Hindlimb muscle (tissue), 1 donor: Measurements from ENCODE around the gene SMLR1. TPM values are rescaled to one million over a fixed set of nuclear protein-coding genes. Genes with fewer than 3 reads are reported as not detected.

Experiments used
- DNase-seq: peaks from one replicate; pipeline ENCODE4 v3.0.0-alpha.2; 2013
- polyA plus RNA-seq: library from polyadenylated mRNA; unstranded; fragments of 120-200 nt; gene quantifications from one replicate; pipeline ENCODE4 v1.2.1, GENCODE V29; 2013; ENCODE audit not compliant: insufficient read length

Gene SMLR1
- polyA plus RNA-seq, 1 donor = not detected

- no peak for DNase-seq
Measured at GRCh38 chr6:130825772-130826441, 1.3 kb upstream of the SMLR1 start.

- no peak for DNase-seq
Measured at GRCh38 chr6:130826442-130827246, 562 bp upstream of the SMLR1 start.

- no peak for DNase-seq
Measured at GRCh38 chr6:130829333-130829910, 2.2 kb downstream of the SMLR1 start.

GRCh38 chr6:130831607-130832006 is 4.4 kb downstream of the SMLR1 start:
- DNase-seq = no peak

DNA sequence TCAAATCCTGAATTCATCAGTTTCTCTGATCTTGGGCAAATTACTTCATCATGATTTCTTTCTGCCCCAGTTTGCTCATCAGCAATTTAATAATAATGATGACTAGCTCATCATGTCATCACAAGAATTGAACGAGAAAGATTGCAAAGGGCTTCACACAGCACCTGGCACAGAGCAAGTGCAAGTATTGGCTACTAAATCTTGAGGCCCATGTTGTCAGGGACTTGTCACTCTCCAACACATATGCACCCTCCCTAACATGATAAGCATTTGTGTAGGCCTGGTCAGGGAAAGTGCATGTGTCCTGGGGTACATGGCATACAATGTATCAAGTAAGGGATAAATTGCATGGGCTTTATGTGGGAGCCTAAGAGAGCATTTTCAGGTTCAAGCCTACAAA is 6.4 kb downstream of the SMLR1 start:
- no peak for DNase-seq

GRCh38 chr6:130834482-130835251 is 7.5 kb downstream of the SMLR1 start:
- no peak for DNase-seq

DNA sequence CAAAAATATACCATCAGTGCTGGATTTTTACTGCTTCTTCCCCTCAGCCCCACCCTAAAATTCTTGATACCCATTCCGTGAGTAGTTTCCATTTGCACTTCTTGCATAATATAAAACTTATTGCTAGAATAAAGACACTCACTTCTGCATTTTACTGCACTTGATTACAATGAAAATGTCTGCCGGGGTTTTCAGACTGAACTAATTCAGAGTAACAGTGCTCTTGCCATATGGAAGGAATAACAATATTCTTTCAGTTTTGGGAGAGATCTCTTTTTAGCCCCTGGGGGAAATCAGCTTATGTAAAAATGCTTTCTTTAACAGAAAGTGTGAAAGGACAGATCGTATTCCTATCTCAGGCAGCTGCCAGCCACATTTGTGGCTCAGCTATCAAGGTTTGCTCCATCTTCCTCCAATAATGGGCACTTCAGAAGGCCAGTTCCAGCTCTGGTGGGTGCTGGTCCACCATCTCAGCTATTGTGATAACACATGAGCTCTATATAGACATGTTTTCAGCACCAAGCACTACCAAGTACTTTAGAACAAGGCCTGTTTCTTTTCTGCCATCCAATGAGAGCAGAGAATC is 8.9 kb downstream of the SMLR1 start:
- DNase-seq = no peak

- DNase-seq = no peak
Measured at GRCh38 chr6:130837067-130837466, 9.9 kb downstream of the SMLR1 start.

GRCh38 chr6:130838250-130838860 is 11.1 kb downstream of the SMLR1 start:
- DNase-seq = no peak

- no peak for DNase-seq
Measured at GRCh38 chr6:130838951-130839350, 11.7 kb downstream of the SMLR1 start.

DNA sequence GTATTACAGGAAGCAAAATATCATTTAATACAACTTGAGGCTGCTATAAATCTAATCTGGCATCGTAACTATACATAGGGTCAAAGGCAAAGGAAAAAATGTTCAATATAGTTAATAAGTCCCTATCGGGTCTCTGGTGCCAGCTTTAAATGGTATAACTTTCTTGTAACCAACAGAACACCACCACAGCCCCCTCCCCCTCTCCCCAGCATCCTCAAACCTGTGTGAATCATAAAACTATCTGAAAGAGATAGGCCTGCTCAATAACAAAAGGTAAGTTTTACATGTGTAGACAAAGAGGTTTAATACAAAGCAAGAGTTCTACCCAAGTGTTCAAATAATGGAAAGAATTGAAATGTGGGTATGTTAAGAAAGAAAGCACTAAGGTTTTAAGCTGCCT is 12.2 kb downstream of the SMLR1 start:
- DNase-seq = no peak

- DNase-seq = no peak
Measured at GRCh38 chr6:130840050-130840449, 12.8 kb downstream of the SMLR1 start.

GRCh38 chr6:130841128-130841728 is 14.0 kb downstream of the SMLR1 start:
- no peak for DNase-seq

DNA sequence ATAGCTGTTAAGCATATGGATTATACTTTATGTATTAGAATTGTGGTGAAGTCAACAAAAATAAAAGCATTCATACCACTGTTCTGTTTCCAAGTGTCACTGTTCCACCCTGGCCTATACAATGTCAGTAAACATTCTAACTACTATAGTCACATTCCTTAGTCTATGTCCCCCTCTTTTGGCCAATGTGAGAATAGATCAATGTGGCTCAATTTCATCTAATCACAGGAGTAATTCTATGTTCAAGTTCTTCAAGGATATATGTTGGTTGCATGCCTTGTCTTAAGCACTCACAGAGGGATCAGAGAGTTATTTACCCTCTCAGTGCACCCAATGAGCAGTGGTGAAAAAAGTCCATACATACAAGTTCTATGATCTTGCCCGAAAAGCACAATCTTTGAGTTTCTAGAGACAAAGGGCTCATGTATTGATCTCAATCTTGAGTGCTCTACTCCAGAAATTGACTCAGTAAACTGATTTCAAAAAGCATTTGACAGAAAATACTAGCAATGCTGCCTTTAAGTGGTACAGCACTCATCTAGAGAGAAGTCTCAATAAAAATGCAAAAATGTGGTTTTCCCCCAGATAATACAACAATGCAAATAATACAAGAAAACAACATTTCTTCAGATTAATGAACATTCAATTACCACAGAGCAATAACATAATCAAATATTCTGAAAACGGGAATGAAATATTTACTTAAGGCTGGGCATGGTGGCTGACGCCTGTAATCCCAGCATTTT is 16.5 kb downstream of the SMLR1 start:
- DNase-seq = no peak

GRCh38 chr6:130846501-130846900 is 19.3 kb downstream of the SMLR1 start:
- DNase-seq = no peak

- DNase-seq = no peak
Measured at GRCh38 chr6:130847001-130847910, 20.1 kb downstream of the SMLR1 start.

DNA sequence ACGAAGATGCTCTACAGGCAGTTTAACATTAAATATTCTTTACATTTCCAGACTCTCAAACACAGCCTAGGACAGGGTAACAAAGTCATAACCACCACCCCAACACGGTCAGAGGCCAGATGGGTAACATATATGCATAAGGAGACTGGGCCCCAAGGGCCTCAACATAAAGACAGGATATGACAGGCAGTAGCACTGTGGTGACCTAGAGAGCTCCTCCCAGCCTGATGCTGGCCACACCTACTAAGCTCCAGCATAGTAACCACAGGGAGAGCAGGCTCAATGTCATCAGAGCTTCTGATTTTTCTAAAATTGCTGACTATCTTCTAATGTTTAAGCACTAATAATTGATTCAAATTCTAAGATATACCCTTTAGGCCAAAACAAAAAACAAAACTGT is 21.7 kb downstream of the SMLR1 start:
- no peak for DNase-seq

DNA sequence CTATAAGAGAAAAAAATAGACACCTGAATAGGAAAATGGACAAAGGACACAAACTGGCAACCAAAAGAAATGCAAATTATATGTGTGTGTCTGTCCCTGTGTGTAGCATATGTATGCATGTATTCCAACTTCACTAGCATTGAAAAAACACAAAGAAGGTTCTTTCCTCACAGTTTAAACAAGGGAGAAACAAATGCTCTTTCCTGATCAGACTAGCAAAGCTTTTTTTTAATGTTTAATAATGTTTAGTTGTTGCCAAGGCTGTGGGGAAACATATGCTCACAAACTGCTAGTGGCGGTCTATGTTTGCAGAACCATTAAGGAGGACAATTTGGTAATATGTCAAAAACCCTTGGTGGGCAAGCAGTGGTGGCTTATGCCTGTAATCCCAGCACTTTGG is 22.4 kb downstream of the SMLR1 start:
- no peak for DNase-seq

GRCh38 chr6:130851026-130851425 is 23.8 kb downstream of the SMLR1 start:
- no peak for DNase-seq
